GM13976 (cell line): ENCODE data around the gene IQCE.

ENCODE experiments used
- DNase-seq: peaks from one replicate; pipeline ENCODE4 v3.0.0; 2012; ENCODE audit warnings: low spot score
- in situ Hi-C: fragments of 300-500 bp; cut with MboI; formaldehyde crosslinking; loops from one replicate; pipeline ENCODE4 v1.12.0; 2022; ENCODE audit warnings: low sequenced_read_pairs, mixed read lengths, inconsistent platforms; ENCODE audit not compliant: unreplicated experiment
- TF ChIP-seq, protein P1 (sequence below): IDR thresholded peaks from 2 replicates; pipeline ENCODE4 v1.5.1; 2012; ENCODE audit warnings: borderline replicate concordance, mild to moderate bottlenecking; ENCODE audit not compliant: insufficient read depth; ENCODE audit errors: extremely low read depth, missing control alignments, control extremely low read depth

IQCE gene

DNA sequence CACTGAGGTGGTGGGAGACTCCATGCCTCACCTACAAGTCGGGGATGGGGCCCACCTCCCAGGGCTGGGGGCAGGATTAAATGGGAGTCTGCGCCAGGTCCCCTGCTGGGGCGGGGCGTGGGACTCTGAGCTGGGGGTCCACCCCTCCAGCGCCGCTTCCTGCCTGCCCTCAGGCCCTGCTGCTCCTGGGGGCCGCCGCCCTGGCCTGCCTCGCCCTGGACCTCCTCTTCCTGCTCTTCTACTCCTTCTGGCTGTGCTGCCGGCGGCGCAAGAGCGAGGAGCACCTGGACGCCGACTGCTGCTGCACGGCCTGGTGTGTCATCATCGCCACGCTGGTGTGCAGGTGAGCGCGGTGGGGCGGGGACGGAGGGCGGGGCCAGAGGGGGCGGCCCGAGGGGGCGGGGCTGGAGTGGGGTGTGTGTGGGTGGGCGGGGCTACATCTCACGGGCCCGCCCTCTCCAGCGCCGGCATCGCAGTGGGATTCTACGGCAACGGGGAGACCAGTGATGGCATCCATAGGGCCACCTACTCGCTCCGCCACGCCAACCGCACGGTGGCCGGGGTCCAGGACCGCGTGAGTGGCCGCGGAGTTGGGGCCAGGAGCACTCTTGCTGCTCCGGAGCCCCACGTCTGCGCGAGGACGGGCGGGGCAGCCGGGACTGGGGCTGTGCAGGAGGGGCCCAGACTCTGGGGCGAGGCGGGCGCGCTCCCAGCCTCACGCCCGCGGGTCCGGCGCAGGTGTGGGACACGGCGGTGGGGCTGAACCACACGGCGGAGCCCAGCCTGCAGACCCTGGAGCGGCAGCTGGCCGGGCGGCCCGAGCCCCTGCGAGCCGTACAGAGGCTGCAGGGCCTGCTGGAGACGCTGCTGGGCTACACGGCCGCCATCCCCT, 88.1 kb downstream of the IQCE start:
- in situ Hi-C loops = no loop called here
- TF ChIP-seq, protein P1, sequence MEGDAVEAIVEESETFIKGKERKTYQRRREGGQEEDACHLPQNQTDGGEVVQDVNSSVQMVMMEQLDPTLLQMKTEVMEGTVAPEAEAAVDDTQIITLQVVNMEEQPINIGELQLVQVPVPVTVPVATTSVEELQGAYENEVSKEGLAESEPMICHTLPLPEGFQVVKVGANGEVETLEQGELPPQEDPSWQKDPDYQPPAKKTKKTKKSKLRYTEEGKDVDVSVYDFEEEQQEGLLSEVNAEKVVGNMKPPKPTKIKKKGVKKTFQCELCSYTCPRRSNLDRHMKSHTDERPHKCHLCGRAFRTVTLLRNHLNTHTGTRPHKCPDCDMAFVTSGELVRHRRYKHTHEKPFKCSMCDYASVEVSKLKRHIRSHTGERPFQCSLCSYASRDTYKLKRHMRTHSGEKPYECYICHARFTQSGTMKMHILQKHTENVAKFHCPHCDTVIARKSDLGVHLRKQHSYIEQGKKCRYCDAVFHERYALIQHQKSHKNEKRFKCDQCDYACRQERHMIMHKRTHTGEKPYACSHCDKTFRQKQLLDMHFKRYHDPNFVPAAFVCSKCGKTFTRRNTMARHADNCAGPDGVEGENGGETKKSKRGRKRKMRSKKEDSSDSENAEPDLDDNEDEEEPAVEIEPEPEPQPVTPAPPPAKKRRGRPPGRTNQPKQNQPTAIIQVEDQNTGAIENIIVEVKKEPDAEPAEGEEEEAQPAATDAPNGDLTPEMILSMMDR = no peak
- DNase-seq = no peak

DNA sequence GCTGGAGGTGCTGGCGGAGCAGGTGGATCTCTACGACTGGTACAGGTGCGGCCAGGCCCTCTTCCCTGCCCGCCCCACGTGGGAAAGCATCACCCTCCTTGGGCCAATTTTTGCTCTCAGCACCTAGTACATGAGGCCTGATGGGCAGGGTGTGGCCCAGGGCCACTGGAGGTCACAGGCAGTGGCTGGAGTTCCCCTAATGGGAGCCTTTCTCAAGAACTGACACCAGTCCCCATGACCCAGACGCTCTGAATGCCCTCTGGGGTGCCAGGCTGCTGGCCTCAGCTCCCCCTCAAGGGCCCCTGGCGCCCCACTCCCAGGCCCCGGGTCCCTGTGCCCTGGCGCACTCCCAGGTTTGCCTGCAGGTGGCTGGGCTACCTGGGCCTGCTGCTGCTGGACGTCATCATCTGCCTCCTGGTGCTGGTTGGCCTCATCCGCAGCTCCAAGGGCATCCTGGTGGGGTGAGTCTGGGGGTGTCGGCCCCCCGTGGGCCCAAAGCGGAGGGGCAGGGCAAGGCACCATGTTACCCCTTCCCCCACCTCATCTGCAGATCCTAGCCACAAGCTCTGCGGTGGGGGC, 88.9 kb downstream of the IQCE start:
- TF ChIP-seq, protein P1 = no peak
- in situ Hi-C loops = no loop called here
- no peak for DNase-seq

DNA sequence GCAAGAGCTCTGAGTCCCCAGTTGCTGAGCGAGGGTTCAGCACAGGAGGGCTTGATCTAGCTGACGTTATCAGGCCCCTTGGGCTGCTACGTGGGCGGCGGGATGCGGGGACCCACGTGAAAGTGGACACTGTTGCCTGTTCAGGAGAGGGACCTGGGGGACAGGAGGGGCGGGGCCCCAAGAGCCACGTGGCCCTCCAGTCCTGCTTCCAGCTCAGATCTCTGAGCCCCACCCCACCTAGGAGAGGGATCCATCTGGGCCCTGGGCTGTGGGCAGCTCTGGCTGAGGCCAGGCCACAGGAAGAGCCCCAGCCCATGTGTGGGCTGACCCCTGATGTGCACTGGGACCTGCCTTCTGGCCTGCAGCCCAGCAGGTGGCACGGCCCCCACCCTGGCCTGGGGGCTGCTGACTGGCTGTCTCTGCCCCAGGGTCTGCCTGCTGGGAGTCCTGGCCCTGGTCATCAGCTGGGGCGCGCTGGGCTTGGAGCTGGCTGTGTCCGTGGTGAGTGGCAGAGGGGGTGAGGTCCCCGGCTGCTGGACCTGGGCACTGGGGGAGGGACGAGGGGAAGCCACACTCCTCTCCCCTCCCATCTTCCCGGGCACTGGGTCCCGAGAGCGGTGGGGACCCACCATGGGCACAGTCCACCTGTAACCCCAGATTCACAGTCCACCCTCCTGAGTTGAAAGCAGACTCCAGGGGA, 90.5 kb downstream of the IQCE start:
- in situ Hi-C loops = no loop called here
- TF ChIP-seq, protein P1 = no peak
- DNase-seq = no peak

DNA sequence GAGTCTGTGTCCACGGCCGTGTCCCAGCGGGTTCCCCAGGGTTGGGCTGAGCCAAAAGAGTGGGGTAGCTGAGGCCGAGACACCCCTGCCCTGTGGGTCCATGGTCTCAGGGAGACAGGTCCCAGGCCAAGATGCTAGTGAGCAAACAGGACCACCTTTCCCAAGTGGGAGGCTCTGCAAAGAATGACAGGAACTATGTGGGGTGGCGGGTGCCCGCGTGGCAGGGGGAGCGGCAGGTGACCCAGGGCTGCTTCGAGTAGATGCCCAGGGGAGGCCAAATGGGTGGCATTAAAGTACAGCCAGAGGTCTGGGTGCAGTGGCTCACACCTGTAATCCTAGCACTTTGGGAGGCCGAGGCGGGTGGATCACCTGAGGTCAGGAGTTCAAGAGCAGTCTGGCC, 91.2 kb downstream of the IQCE start:
- in situ Hi-C loops = no loop called here
- no peak for DNase-seq
- TF ChIP-seq, protein P1 = no peak

DNA sequence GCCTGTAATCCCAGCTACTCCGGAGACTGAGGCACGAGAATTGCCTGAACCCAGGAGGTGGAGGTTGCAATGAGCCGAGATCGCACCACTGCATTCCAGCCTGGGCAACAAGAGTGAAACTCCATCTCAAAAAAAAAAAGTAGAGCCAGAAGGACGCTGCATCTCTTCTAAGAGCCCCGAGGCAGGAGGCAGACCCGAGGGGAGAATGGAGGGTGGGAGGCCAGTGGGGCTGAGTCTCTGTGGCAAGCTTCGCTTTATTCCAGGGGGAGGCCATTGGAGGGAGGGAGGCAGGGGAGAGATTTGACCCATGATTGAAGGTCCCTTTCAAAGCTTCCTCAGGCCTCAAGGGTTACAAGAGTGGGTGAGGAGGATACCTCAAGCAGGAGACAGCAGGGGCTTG, 91.7 kb downstream of the IQCE start:
- TF ChIP-seq, protein P1 = no peak
- in situ Hi-C loops = no loop called here

DNA sequence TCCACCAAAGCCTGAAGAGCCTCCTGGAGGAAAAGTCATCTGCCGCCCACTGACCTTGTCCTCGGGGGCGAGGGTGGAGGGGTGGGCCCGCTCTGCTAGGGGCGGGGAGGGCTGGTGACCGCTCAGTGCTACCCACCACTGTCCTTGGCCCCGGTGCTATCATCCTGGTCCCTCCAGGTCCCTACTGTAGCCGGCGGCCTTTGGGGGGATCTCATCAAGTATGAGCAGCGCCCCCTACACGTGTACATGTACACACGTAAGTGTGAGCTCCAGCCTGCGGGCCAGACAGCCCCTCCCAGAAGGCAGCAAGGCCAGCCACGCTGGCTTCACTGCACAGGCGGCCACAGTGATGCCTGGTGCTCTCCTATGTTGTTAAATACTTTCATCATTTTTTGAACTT, 92.6 kb downstream of the IQCE start:
- TF ChIP-seq, protein P1 = no peak
- in situ Hi-C loops = no loop called here
- DNase-seq = peak; percentile 69

More for the DNA sequence above, 91.7 kb downstream of the IQCE start:
- DNase-seq = no peak
